Measurements from ENCODE around the gene CLDN4. TPM values are rescaled to one million over a fixed set of nuclear protein-coding genes. Genes with fewer than 3 reads are reported as not detected.

CLDN4 gene
- total and polyA plus RNA-seq, 2 experiments from 2014 or later = 11.6 to 19.4 TPM

- DNase-seq (ENCODE audit: low spot score) = peak; percentile 86
- peak overlapping the region; percentile 74; the same call in 1 of the 2 replicates for H2AFZ ChIP-seq
- peaks cover 68% of the 10 kb centered on the region for H3K4me1 Mint-ChIP-seq
Observed at GRCh38 chr7:73827567-73828106, 3.2 kb upstream of the CLDN4 start.

More at GRCh38 chr7:73827567-73828106, 3.2 kb upstream of the CLDN4 start:
- TF ChIP-seq STAT1 (IDR thresholded peaks at IDR 0.05; ENCODE audit: unreplicated experiment) (no peak), JUNB (IDR thresholded peaks at IDR 0.05; ENCODE audit: unreplicated experiment) (no peak), EZH2phosphoT487 (IDR thresholded peaks at IDR 0.05; ENCODE audit: unreplicated experiment) (no peak), ZNF331 (CRISPR knock-in tag; IDR thresholded peaks at IDR 0.05; ENCODE audit: low read depth) (no peak), ETS1 (IDR thresholded peaks at IDR 0.05) (no peak), ZNF114 (CRISPR knock-in tag; IDR thresholded peaks at IDR 0.05) (no peak), EZH2 (IDR thresholded peaks at IDR 0.05; ENCODE audit: low read depth, unreplicated experiment) (no peak), CREB1 (CRISPR knock-in tag; IDR thresholded peaks at IDR 0.05; ENCODE audit: low read depth) (no peak), NANOG (IDR thresholded peaks at IDR 0.05; ENCODE audit: borderline replicate concordance) (no peak), REST (IDR thresholded peaks at IDR 0.05; ENCODE audit: unreplicated experiment) (no peak), POLR2AphosphoS5 (IDR thresholded peaks at IDR 0.05; ENCODE audit: low read depth) (no peak)
- TF ChIP-seq, protein P1, sequence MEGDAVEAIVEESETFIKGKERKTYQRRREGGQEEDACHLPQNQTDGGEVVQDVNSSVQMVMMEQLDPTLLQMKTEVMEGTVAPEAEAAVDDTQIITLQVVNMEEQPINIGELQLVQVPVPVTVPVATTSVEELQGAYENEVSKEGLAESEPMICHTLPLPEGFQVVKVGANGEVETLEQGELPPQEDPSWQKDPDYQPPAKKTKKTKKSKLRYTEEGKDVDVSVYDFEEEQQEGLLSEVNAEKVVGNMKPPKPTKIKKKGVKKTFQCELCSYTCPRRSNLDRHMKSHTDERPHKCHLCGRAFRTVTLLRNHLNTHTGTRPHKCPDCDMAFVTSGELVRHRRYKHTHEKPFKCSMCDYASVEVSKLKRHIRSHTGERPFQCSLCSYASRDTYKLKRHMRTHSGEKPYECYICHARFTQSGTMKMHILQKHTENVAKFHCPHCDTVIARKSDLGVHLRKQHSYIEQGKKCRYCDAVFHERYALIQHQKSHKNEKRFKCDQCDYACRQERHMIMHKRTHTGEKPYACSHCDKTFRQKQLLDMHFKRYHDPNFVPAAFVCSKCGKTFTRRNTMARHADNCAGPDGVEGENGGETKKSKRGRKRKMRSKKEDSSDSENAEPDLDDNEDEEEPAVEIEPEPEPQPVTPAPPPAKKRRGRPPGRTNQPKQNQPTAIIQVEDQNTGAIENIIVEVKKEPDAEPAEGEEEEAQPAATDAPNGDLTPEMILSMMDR (conservative IDR thresholded peaks at IDR 0.05; ENCODE audit: low read depth in 2 of 2) = no peak
- TF ChIP-seq, protein P2, sequence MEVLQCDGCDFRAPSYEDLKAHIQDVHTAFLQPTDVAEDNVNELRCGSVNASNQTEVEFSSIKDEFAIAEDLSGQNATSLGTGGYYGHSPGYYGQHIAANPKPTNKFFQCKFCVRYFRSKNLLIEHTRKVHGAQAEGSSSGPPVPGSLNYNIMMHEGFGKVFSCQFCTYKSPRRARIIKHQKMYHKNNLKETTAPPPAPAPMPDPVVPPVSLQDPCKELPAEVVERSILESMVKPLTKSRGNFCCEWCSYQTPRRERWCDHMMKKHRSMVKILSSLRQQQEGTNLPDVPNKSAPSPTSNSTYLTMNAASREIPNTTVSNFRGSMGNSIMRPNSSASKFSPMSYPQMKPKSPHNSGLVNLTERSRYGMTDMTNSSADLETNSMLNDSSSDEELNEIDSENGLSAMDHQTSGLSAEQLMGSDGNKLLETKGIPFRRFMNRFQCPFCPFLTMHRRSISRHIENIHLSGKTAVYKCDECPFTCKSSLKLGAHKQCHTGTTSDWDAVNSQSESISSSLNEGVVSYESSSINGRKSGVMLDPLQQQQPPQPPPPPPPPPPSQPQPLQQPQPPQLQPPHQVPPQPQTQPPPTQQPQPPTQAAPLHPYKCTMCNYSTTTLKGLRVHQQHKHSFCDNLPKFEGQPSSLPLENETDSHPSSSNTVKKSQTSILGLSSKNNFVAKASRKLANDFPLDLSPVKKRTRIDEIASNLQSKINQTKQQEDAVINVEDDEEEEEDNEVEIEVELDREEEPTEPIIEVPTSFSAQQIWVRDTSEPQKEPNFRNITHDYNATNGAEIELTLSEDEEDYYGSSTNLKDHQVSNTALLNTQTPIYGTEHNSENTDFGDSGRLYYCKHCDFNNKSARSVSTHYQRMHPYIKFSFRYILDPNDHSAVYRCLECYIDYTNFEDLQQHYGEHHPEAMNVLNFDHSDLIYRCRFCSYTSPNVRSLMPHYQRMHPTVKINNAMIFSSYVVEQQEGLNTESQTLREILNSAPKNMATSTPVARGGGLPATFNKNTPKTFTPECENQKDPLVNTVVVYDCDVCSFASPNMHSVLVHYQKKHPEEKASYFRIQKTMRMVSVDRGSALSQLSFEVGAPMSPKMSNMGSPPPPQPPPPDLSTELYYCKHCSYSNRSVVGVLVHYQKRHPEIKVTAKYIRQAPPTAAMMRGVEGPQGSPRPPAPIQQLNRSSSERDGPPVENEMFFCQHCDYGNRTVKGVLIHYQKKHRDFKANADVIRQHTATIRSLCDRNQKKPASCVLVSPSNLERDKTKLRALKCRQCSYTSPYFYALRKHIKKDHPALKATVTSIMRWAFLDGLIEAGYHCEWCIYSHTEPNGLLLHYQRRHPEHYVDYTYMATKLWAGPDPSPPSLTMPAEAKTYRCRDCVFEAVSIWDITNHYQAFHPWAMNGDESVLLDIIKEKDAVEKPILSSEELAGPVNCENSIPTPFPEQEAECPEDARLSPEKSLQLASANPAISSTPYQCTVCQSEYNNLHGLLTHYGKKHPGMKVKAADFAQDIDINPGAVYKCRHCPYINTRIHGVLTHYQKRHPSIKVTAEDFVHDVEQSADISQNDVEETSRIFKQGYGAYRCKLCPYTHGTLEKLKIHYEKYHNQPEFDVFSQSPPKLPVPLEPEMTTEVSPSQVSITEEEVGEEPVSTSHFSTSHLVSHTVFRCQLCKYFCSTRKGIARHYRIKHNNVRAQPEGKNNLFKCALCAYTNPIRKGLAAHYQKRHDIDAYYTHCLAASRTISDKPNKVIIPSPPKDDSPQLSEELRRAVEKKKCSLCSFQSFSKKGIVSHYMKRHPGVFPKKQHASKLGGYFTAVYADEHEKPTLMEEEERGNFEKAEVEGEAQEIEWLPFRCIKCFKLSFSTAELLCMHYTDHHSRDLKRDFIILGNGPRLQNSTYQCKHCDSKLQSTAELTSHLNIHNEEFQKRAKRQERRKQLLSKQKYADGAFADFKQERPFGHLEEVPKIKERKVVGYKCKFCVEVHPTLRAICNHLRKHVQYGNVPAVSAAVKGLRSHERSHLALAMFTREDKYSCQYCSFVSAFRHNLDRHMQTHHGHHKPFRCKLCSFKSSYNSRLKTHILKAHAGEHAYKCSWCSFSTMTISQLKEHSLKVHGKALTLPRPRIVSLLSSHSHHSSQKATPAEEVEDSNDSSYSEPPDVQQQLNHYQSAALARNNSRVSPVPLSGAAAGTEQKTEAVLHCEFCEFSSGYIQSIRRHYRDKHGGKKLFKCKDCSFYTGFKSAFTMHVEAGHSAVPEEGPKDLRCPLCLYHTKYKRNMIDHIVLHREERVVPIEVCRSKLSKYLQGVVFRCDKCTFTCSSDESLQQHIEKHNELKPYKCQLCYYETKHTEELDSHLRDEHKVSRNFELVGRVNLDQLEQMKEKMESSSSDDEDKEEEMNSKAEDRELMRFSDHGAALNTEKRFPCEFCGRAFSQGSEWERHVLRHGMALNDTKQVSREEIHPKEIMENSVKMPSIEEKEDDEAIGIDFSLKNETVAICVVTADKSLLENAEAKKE (CRISPR knock-in tag; IDR thresholded peaks at IDR 0.05) = no peak
- peak overlapping the region; percentile 41; the same call in 1 of the 2 replicates for H3K4me3 ChIP-seq
- no peaks in the 10 kb centered on the region for H3K36me3 ChIP-seq (ENCODE audit: insufficient read depth)
- H3K27me3 Mint-ChIP-seq (ENCODE audit: insufficient read depth, low read depth, poor library complexity) = peaks cover 10% of the 10 kb centered on the region
- H3K4me3 Mint-ChIP-seq = peak overlapping the region; percentile 45; the same call in 2 of the 3 replicates
- peak; percentile 12 for ATAC-seq
- no peaks in the 10 kb centered on the region for H3K27me3 ChIP-seq (ENCODE audit: insufficient read depth)
- peak overlapping the region; percentile 75 for H3K27ac ChIP-seq (ENCODE audit: low read depth)
- H3F3A ChIP-seq (replicated peaks; ENCODE audit: low read depth) = peaks cover 10% of the 10 kb centered on the region
- H3K79me2 ChIP-seq (replicated peaks; ENCODE audit: insufficient read depth) = no peaks in the 10 kb centered on the region
- H3K9me2 ChIP-seq (ENCODE audit: insufficient read depth) = no peaks in the 10 kb centered on the region
- peak overlapping the region; percentile 71 for H3K4me2 ChIP-seq
- H4K20me1 ChIP-seq (replicated peaks; ENCODE audit: insufficient read depth) = no peaks in the 10 kb centered on the region
- no peaks in the 10 kb centered on the region for H3K9me3 Mint-ChIP-seq
- no peaks in the 10 kb centered on the region for H3K36me3 Mint-ChIP-seq (ENCODE audit: low read depth)
- peak overlapping the region; percentile 94 for H3K27ac Mint-ChIP-seq
- peaks cover 59% of the 10 kb centered on the region for H3K4me1 ChIP-seq (ENCODE audit: insufficient read depth)
